ENCODE results near the gene PALMD.

The PALMD gene

GRCh38 chr1:99619583-99619982 lies 26.3 kb upstream of the PALMD start:
- Mint-ChIP-seq H3K4me3 (no peak overlapping the region), H3K9me3 (ENCODE audit: low read depth) (no peaks in the 10 kb centered on the region), H3K27me3 (peaks cover 5% of the 10 kb centered on the region), H3K4me1 (ENCODE audit: low read depth) (no peaks in the 10 kb centered on the region), H3K27ac (no peak overlapping the region), H3K36me3 (no peaks in the 10 kb centered on the region)

- H3K4me1 Mint-ChIP-seq (ENCODE audit: low read depth), result no peaks in the 10 kb centered on the region
- no peak overlapping the region for H3K27ac Mint-ChIP-seq
- no peak overlapping the region for H3K4me3 Mint-ChIP-seq
- H3K36me3 Mint-ChIP-seq, result no peaks in the 10 kb centered on the region
- peaks cover 3% of the 10 kb centered on the region for H3K27me3 Mint-ChIP-seq
- no peaks in the 10 kb centered on the region for H3K9me3 Mint-ChIP-seq (ENCODE audit: low read depth)
These were observed 24.5 kb upstream of the PALMD start for GRCh38 chr1:99621340-99621901.

- Mint-ChIP-seq H3K27ac (no peak overlapping the region), H3K4me3 (no peak overlapping the region), H3K9me3 (ENCODE audit: low read depth) (no peaks in the 10 kb centered on the region), H3K36me3 (no peaks in the 10 kb centered on the region), H3K4me1 (ENCODE audit: low read depth) (no peaks in the 10 kb centered on the region), H3K27me3 (peaks cover 3% of the 10 kb centered on the region)
These were observed 23.1 kb upstream of the PALMD start for GRCh38 chr1:99622702-99623347.

GRCh38 chr1:99623554-99623953 lies 22.4 kb upstream of the PALMD start:
- H3K4me1 Mint-ChIP-seq (ENCODE audit: low read depth), result no peaks in the 10 kb centered on the region
- H3K9me3 Mint-ChIP-seq (ENCODE audit: low read depth), result no peaks in the 10 kb centered on the region
- no peak overlapping the region for H3K27ac Mint-ChIP-seq
- H3K36me3 Mint-ChIP-seq, result no peaks in the 10 kb centered on the region
- peaks cover 3% of the 10 kb centered on the region for H3K27me3 Mint-ChIP-seq
- no peak overlapping the region for H3K4me3 Mint-ChIP-seq

- H3K36me3 Mint-ChIP-seq, result no peaks in the 10 kb centered on the region
- no peaks in the 10 kb centered on the region for H3K4me1 Mint-ChIP-seq (ENCODE audit: low read depth)
- H3K9me3 Mint-ChIP-seq (ENCODE audit: low read depth), result no peaks in the 10 kb centered on the region
- H3K27ac Mint-ChIP-seq, result no peak overlapping the region
- no peak overlapping the region for H3K4me3 Mint-ChIP-seq
- no peaks in the 10 kb centered on the region for H3K27me3 Mint-ChIP-seq
These were observed 18.3 kb upstream of the PALMD start for GRCh38 chr1:99627615-99628014.

- H3K36me3 Mint-ChIP-seq, result no peaks in the 10 kb centered on the region
- H3K4me3 Mint-ChIP-seq, result no peak overlapping the region
- no peak overlapping the region for H3K27ac Mint-ChIP-seq
- no peaks in the 10 kb centered on the region for H3K4me1 Mint-ChIP-seq (ENCODE audit: low read depth)
- H3K9me3 Mint-ChIP-seq (ENCODE audit: low read depth), result no peaks in the 10 kb centered on the region
- no peaks in the 10 kb centered on the region for H3K27me3 Mint-ChIP-seq
These were observed 16.7 kb upstream of the PALMD start for GRCh38 chr1:99629164-99629563.

GRCh38 chr1:99634971-99635624 lies 10.8 kb upstream of the PALMD start:
- H3K9me3 Mint-ChIP-seq (ENCODE audit: low read depth), result no peaks in the 10 kb centered on the region
- no peak overlapping the region for H3K27ac Mint-ChIP-seq
- H3K4me3 Mint-ChIP-seq, result no peak overlapping the region
- H3K4me1 Mint-ChIP-seq (ENCODE audit: low read depth), result no peaks in the 10 kb centered on the region
- H3K36me3 Mint-ChIP-seq, result no peaks in the 10 kb centered on the region
- H3K27me3 Mint-ChIP-seq, result no peaks in the 10 kb centered on the region

- H3K27ac Mint-ChIP-seq, result no peak overlapping the region
- no peaks in the 10 kb centered on the region for H3K4me1 Mint-ChIP-seq (ENCODE audit: low read depth)
- H3K4me3 Mint-ChIP-seq, result no peak overlapping the region
- H3K9me3 Mint-ChIP-seq (ENCODE audit: low read depth), result no peaks in the 10 kb centered on the region
- no peaks in the 10 kb centered on the region for H3K36me3 Mint-ChIP-seq
- no peaks in the 10 kb centered on the region for H3K27me3 Mint-ChIP-seq
These were observed 10.2 kb upstream of the PALMD start for GRCh38 chr1:99635664-99636063.

- no peaks in the 10 kb centered on the region for H3K36me3 Mint-ChIP-seq
- no peak overlapping the region for H3K4me3 Mint-ChIP-seq
- no peaks in the 10 kb centered on the region for H3K27me3 Mint-ChIP-seq
- H3K27ac Mint-ChIP-seq, result no peak overlapping the region
- no peaks in the 10 kb centered on the region for H3K9me3 Mint-ChIP-seq (ENCODE audit: low read depth)
- H3K4me1 Mint-ChIP-seq (ENCODE audit: low read depth), result no peaks in the 10 kb centered on the region
These were observed 9.2 kb upstream of the PALMD start for GRCh38 chr1:99636647-99637175.

- H3K4me1 Mint-ChIP-seq (ENCODE audit: low read depth), result no peaks in the 10 kb centered on the region
- no peaks in the 10 kb centered on the region for H3K9me3 Mint-ChIP-seq (ENCODE audit: low read depth)
- H3K27ac Mint-ChIP-seq, result no peak overlapping the region
- no peaks in the 10 kb centered on the region for H3K27me3 Mint-ChIP-seq
- H3K36me3 Mint-ChIP-seq, result no peaks in the 10 kb centered on the region
- no peak overlapping the region for H3K4me3 Mint-ChIP-seq
These were observed 7.1 kb upstream of the PALMD start for GRCh38 chr1:99638853-99639252.

GRCh38 chr1:99639408-99639807 lies 6.5 kb upstream of the PALMD start:
- H3K4me1 Mint-ChIP-seq (ENCODE audit: low read depth), result no peaks in the 10 kb centered on the region
- H3K9me3 Mint-ChIP-seq (ENCODE audit: low read depth), result no peaks in the 10 kb centered on the region
- no peaks in the 10 kb centered on the region for H3K36me3 Mint-ChIP-seq
- H3K27ac Mint-ChIP-seq, result no peak overlapping the region
- H3K4me3 Mint-ChIP-seq, result no peak overlapping the region
- no peaks in the 10 kb centered on the region for H3K27me3 Mint-ChIP-seq

GRCh38 chr1:99639945-99640344 lies 6.0 kb upstream of the PALMD start:
- Mint-ChIP-seq H3K4me1 (ENCODE audit: low read depth) (no peaks in the 10 kb centered on the region), H3K27ac (no peak overlapping the region), H3K27me3 (no peaks in the 10 kb centered on the region), H3K36me3 (no peaks in the 10 kb centered on the region), H3K4me3 (no peak overlapping the region), H3K9me3 (ENCODE audit: low read depth) (no peaks in the 10 kb centered on the region)

- Mint-ChIP-seq H3K27me3 (peaks cover 2% of the 10 kb centered on the region), H3K4me1 (ENCODE audit: low read depth) (no peaks in the 10 kb centered on the region), H3K9me3 (ENCODE audit: low read depth) (no peaks in the 10 kb centered on the region), H3K36me3 (no peaks in the 10 kb centered on the region), H3K4me3 (no peak overlapping the region), H3K27ac (no peak overlapping the region)
These were observed 5.2 kb upstream of the PALMD start for GRCh38 chr1:99640672-99641071.

- peaks cover 5% of the 10 kb centered on the region for H3K27me3 Mint-ChIP-seq
- H3K27ac Mint-ChIP-seq, result no peak overlapping the region
- no peaks in the 10 kb centered on the region for H3K36me3 Mint-ChIP-seq
- H3K4me3 Mint-ChIP-seq, result no peak overlapping the region
- no peaks in the 10 kb centered on the region for H3K9me3 Mint-ChIP-seq (ENCODE audit: low read depth)
- H3K4me1 Mint-ChIP-seq (ENCODE audit: low read depth), result no peaks in the 10 kb centered on the region
These were observed 4.4 kb upstream of the PALMD start for GRCh38 chr1:99641558-99641957.

- Mint-ChIP-seq H3K36me3 (no peaks in the 10 kb centered on the region), H3K9me3 (ENCODE audit: low read depth) (no peaks in the 10 kb centered on the region), H3K27ac (no peak overlapping the region), H3K4me3 (no peak overlapping the region), H3K4me1 (ENCODE audit: low read depth) (no peaks in the 10 kb centered on the region), H3K27me3 (peaks cover 5% of the 10 kb centered on the region)
These were observed 3.9 kb upstream of the PALMD start for GRCh38 chr1:99642053-99642452.
